IMR-90 (cell line): Measurements from ENCODE around the gene ADAMTS9. TPM values are rescaled to one million over a fixed set of nuclear protein-coding genes. Genes with fewer than 3 reads are reported as not detected.

ENCODE experiments used
- ATAC-seq: fragments of 200-7000 bp; cut with Tn5 transposase; 2 replicates; pipeline ENCODE4 v1.9.1; 2020; ENCODE audit warnings: low read depth, mild to moderate bottlenecking, moderate library complexity
- BruUV-seq: library from RNA; stranded (reverse); fragments of 400-500 nt; replicated peaks from 2 replicates; lab custom pipeline; 2021; lab: Mats Ljungman, UMichigan
- CTCF ChIA-PET: fragments of 300-600 bp; formaldehyde crosslinking; extraction: SDS; loops from one replicate; lab custom pipeline; 2021; ENCODE audit warnings: antibody characterized with exemption; lab: Yijun Ruan, JAX
- POLR2A ChIA-PET: fragments of 300-600 bp; sonication (Branson Sonifier 250); formaldehyde crosslinking; loops from one replicate; lab custom pipeline; 2022; ENCODE audit warnings: antibody characterized with exemption; ENCODE audit not compliant: unreplicated experiment; lab: Charles Lee
- DNase-seq: peaks from one replicate; pipeline ENCODE4 v3.0.0; 2013
- H2AFZ ChIP-seq: replicated peaks from 2 replicates; pipeline ENCODE3; 2013; ENCODE audit warnings: low read length, mild to moderate bottlenecking; ENCODE audit not compliant: poor library complexity
- H2AK5ac ChIP-seq: 2 replicates; pipeline ENCODE4 v1.6.1; 2013; ENCODE audit warnings: low read depth, low read length, inconsistent platforms
- H2AK9ac ChIP-seq: replicated peaks from 2 replicates; pipeline ENCODE3; 2013; ENCODE audit warnings: mild to moderate bottlenecking, low read depth, low read length, moderate library complexity; ENCODE audit not compliant: poor library complexity
- H2BK120ac ChIP-seq: 2 replicates; pipeline ENCODE4 v1.6.1; 2013; ENCODE audit warnings: low read depth, low read length, inconsistent platforms
- H2BK15ac ChIP-seq: 3 replicates; pipeline ENCODE4 v1.6.1; 2013; ENCODE audit warnings: low read depth, low read length, inconsistent platforms
- H2BK20ac ChIP-seq: 2 replicates; pipeline ENCODE4 v1.6.1; 2013; ENCODE audit warnings: low read depth, mild to moderate bottlenecking, inconsistent platforms, low read length, moderate library complexity
- H2BK5ac ChIP-seq: 2 replicates; pipeline ENCODE4 v1.6.1; 2013; ENCODE audit warnings: mild to moderate bottlenecking, low read depth, low read length, inconsistent platforms; ENCODE audit not compliant: poor library complexity, severe bottlenecking
- H3K14ac ChIP-seq: replicated peaks from 2 replicates; pipeline ENCODE4 v1.6.1; 2013; ENCODE audit warnings: low read depth, low read length, inconsistent platforms
- H3K18ac ChIP-seq: 2 replicates; pipeline ENCODE4 v1.6.1; 2013; ENCODE audit warnings: low read depth, low read length, control low read depth
- H3K23ac ChIP-seq: 2 replicates; pipeline ENCODE4 v1.6.1; 2013; ENCODE audit warnings: low read depth, low read length, inconsistent platforms
- H3K27ac ChIP-seq: 2 replicates; pipeline ENCODE4 v1.5.1; 2013; ENCODE audit warnings: mild to moderate bottlenecking, control low read depth, low read length; ENCODE audit not compliant: insufficient read depth
- H3K27me3 ChIP-seq: 2 replicates; pipeline ENCODE4 v1.6.1; 2013; ENCODE audit warnings: low read length; ENCODE audit not compliant: control insufficient read depth, insufficient read depth
- H3K36me3 ChIP-seq: 2 replicates; pipeline ENCODE4 v1.6.1; 2013; ENCODE audit warnings: low read length, mixed read lengths; ENCODE audit not compliant: control insufficient read depth, insufficient read depth
- H3K4ac ChIP-seq: 2 replicates; pipeline ENCODE4 v1.6.1; 2013; ENCODE audit warnings: low read depth, low read length, inconsistent platforms
- H3K4me1 ChIP-seq: 2 replicates; pipeline ENCODE4 v1.6.1; 2013; ENCODE audit warnings: low read length, mixed read lengths; ENCODE audit not compliant: control insufficient read depth, insufficient read depth
- H3K4me2 ChIP-seq: 2 replicates; pipeline ENCODE4 v1.6.1; 2013; ENCODE audit warnings: low read depth, mild to moderate bottlenecking, control low read depth, low read length, moderate library complexity
- H3K4me3 ChIP-seq: 2 replicates; pipeline ENCODE4 v1.5.1; 2013; ENCODE audit warnings: low read depth, mild to moderate bottlenecking, control low read depth, low read length, moderate library complexity; ENCODE audit not compliant: insufficient read depth
- H3K56ac ChIP-seq: 2 replicates; pipeline ENCODE4 v1.6.1; 2013; ENCODE audit warnings: low read length, inconsistent platforms; ENCODE audit not compliant: insufficient read depth; ENCODE audit errors: extremely low read depth
- H3K79me1 ChIP-seq, 2 experiments: 2 replicates each; pipeline ENCODE4 v1.6.1; 2013; ENCODE audit warnings: low read length in 2 of 2, inconsistent platforms in 1 of 2, low read depth in 1 of 2
- H3K9ac ChIP-seq: 2 replicates; pipeline ENCODE4 v1.6.1; 2013; ENCODE audit warnings: low read depth, low read length, control low read depth
- H3K9me1 ChIP-seq: 2 replicates; pipeline ENCODE4 v1.6.1; 2013; ENCODE audit warnings: low read length, inconsistent platforms; ENCODE audit not compliant: insufficient read depth
- H3K9me3 ChIP-seq: 2 replicates; pipeline ENCODE4 v1.6.1; 2013; ENCODE audit warnings: low read length; ENCODE audit not compliant: control insufficient read depth, insufficient read depth
- H4K20me1 ChIP-seq: 2 replicates; pipeline ENCODE4 v1.6.1; 2013; ENCODE audit warnings: low read length, inconsistent platforms; ENCODE audit not compliant: insufficient read depth
- H4K5ac ChIP-seq: 2 replicates; pipeline ENCODE4 v1.6.1; 2013; ENCODE audit warnings: mild to moderate bottlenecking, low read depth, low read length, control low read depth
- H4K8ac ChIP-seq, 2 experiments: 2 replicates each; pipeline ENCODE4 v1.6.1; 2013; ENCODE audit warnings: low read depth in 2 of 2, low read length in 2 of 2, control low read depth in 1 of 2, inconsistent platforms in 1 of 2
- H4K91ac ChIP-seq: 2 replicates; pipeline ENCODE4 v1.6.1; 2013; ENCODE audit warnings: low read depth, low read length, inconsistent platforms; ENCODE audit not compliant: insufficient read depth
- RCOR1 ChIP-seq: IDR thresholded peaks from 2 replicates; pipeline ENCODE4 v1.6.1; 2012; ENCODE audit warnings: mild to moderate bottlenecking, low read length, improper control_type of control experiment; ENCODE audit not compliant: insufficient replicate concordance
- WGBS, 2 experiments: methylation state at CpG; one replicate each; pipeline versions ENCODE4 v1.1.5 to v1.1.7; 2013; ENCODE audit warnings: missing lambda C conversion rate in 2 of 2; ENCODE audit not compliant: insufficient read length in 1 of 2; ENCODE audit errors: extremely low coverage in 2 of 2; 5-methylcytosine and 5-hydroxymethylcytosine counted together
- dilution Hi-C: fragments of 300-500 bp; cut with HindIII; formaldehyde crosslinking; loops from one replicate; pipeline ENCODE4 v1.14.3; 2018; ENCODE audit warnings: low sequenced_read_pairs; ENCODE audit not compliant: unreplicated experiment
- in situ Hi-C: fragments of 300-500 bp; cut with MboI; formaldehyde crosslinking; loops from 3 replicates; pipeline ENCODE4 v1.14.3; 2019; ENCODE audit warnings: low sequenced_read_pairs, inconsistent platforms, mixed read lengths
- intact Hi-C: fragments of 100-400 bp; cut with micrococcal nuclease; formaldehyde crosslinking; loops from 2 replicates; pipeline ENCODE4 v1.10.0; 2022
- polyA plus RNA-seq, 3 experiments: library from polyadenylated mRNA; depleted of rRNA; stranded (reverse); fragments of >200 nt; gene quantifications; 2 replicates each; pipeline ENCODE4 v1.2.3, GENCODE V29; 2012; ENCODE audit warnings: low replicate concordance in 1 of 3
- total RNA-seq: library from RNA; depleted of rRNA; stranded (reverse); fragments of >200 nt; gene quantifications from 2 replicates; pipeline ENCODE4 v1.2.3, GENCODE V29; 2012

Gene ADAMTS9
- total and polyA plus RNA-seq, 2 of the 4 experiments (the other 2 are of a cell fraction), result 0.55 to 1.1 TPM

DNA sequence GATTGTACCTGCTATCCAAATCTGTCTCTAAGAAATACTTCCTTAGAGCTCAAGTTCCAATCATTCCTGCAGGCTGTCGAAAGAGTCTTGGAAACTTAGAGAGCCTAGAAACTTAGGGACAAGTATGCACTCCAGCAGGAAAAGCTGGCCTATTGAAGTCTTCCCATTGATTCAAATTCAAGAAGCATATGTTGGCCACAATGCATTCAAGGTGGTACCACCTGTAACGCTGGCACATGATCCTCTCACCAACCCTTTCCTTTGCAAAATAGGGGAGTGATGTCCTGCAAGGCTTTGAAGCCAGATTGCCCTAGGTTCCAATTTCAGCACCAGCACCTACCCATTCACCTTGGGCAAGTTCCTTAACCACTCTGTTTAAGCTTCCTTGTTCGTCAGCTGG, 6.0 kb downstream of the ADAMTS9 start:
- H3K9me3 ChIP-seq, result no peaks in the 10 kb centered on the region
- no peak overlapping the region for H2AFZ ChIP-seq
- no CpG with 5 or more reads among the region's 3 CpGs for whole genome bisulfite sequencing, 2 experiments
- no peak overlapping the region for H2BK15ac ChIP-seq
- H2AK9ac ChIP-seq, result no peak overlapping the region
- no peak overlapping the region for H4K8ac ChIP-seq
- no peaks in the 10 kb centered on the region for H3K9me1 ChIP-seq
- no peak overlapping the region for H3K23ac ChIP-seq
- H4K91ac ChIP-seq, result no peak overlapping the region
- no peak overlapping the region for H2BK5ac ChIP-seq
- H3K79me1 ChIP-seq, result no peaks in the 10 kb centered on the region
- H3K56ac ChIP-seq, result no peak overlapping the region
- no peaks in the 10 kb centered on the region for H3K27me3 ChIP-seq
- peaks cover 12% of the 10 kb centered on the region; the same call in 1 of the 2 replicates for H3K36me3 ChIP-seq
- H3K18ac ChIP-seq, result no peak overlapping the region
- ChIA-PET CTCF (no interaction called here), POLR2A (no interaction called here)
- intact Hi-C loops, result no loop called here
- dilution Hi-C loops, result no loop called here
- no peak overlapping the region for H3K4me3 ChIP-seq
- no peak overlapping the region for H3K4ac ChIP-seq
- in situ Hi-C loops, result no loop called here
- no peak overlapping the region for H3K9ac ChIP-seq
- no peak overlapping the region for H2AK5ac ChIP-seq
- no peak overlapping the region for H3K4me2 ChIP-seq
- BruUV-seq, result no TSS peak
- peaks cover 10% of the 10 kb centered on the region; the same call in 1 of the 2 replicates for H3K4me1 ChIP-seq
- no peak overlapping the region for H4K5ac ChIP-seq
- H2BK20ac ChIP-seq, result no peak overlapping the region
- ATAC-seq (no peak), DNase-seq (no peak)
- no peaks in the 10 kb centered on the region; the same call in 1 of the 2 replicates for H4K20me1 ChIP-seq
- no peak for TF ChIP-seq RCOR1
- H3K27ac ChIP-seq, result no peak overlapping the region
- H2BK120ac ChIP-seq, result no peak overlapping the region
- H3K14ac ChIP-seq, result no peak overlapping the region
